AG04450 (cell line): ENCODE results near the gene PNKD. TPM values are rescaled to one million over a fixed set of nuclear protein-coding genes. Genes with fewer than 3 reads are reported as not detected.

Source experiments
- CTCF ChIA-PET: fragments of 300-600, 350-600 bp; formaldehyde crosslinking; extraction: SDS; loops from one replicate; lab custom pipeline; 2022; ENCODE audit warnings: antibody characterized with exemption, inconsistent platforms; lab: Charles Lee
- POLR2A ChIA-PET: fragments of 350-600 bp; formaldehyde crosslinking; extraction: SDS; loops from one replicate; lab custom pipeline; 2021; ENCODE audit warnings: antibody characterized with exemption, inconsistent platforms; lab: Yijun Ruan, JAX
- DNase-seq: peaks from one replicate; pipeline ENCODE4 v3.0.0-alpha.2; 2011; ENCODE audit warnings: low read depth, low spot score
- H3K27ac ChIP-seq: one replicate; pipeline ENCODE4 v1.5.1; 2012; ENCODE audit warnings: low read depth, low read length, control low read depth
- H3K27me3 ChIP-seq: one replicate; pipeline ENCODE4 v1.6.0; 2012; ENCODE audit warnings: low read length; ENCODE audit not compliant: control insufficient read depth, insufficient read depth
- H3K4me3 ChIP-seq: 2 replicates; pipeline ENCODE4 v1.5.1; 2011; ENCODE audit warnings: mild to moderate bottlenecking, low read depth, low read length, control low read depth
- H3K9me3 ChIP-seq: 2 replicates; pipeline ENCODE4 v1.5.1; 2012; ENCODE audit warnings: low read length; ENCODE audit not compliant: control insufficient read depth, insufficient read depth
- polyA plus RNA-seq: library from polyadenylated mRNA; depleted of rRNA; stranded (reverse); fragments of >200 nt; gene quantifications from 2 replicates; pipeline ENCODE4 v1.2.3, GENCODE V29; 2011
- TF ChIP-seq, protein P1 (sequence below): IDR thresholded peaks from 2 replicates; pipeline ENCODE4 v1.5.1; 2011; ENCODE audit warnings: low read depth, low read length, control low read depth, inconsistent platforms

The PNKD gene
- polyA plus RNA-seq, 1 experiment, result 32.1 TPM

DNA sequence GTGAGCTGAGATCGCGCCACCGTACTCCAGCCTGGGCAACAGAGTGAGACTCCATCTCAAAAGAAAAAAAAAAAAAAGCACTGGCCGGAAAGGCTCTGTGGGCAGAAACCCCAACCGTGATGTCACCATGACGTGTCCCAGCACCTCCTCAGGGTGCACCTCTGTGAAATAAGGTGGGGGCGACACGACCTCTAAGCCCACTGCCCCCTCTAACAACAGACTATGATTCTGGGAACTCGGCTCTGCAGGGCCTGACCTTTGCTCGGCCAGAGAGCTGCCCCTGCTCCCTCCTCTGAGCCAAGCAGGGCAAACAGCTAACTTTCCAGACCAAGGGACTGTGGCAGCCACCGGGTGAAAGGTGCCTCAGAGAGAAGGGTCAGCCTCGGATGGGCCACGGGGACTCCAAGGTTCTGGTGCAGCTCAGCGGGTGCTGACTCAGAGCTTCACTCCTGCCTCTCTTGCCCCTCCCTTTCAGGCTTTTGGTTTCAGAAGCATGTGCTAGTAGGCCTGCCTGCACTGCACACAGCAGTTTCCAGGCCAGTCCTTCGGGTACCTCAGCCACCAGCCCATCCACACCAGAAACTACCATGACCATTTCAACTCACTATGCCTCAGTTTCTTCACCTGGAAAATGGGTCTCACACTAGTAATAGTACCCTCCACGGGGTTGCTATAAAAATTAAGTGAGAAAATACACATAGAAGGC is 13.9 kb downstream of the PNKD start:
- Histone ChIP-seq H3K4me3 (no peak overlapping the region), H3K27me3 (no peaks in the 10 kb centered on the region), H3K9me3 (no peaks in the 10 kb centered on the region), H3K27ac (peak overlapping the region; percentile 47)
- TF ChIP-seq, protein P1, sequence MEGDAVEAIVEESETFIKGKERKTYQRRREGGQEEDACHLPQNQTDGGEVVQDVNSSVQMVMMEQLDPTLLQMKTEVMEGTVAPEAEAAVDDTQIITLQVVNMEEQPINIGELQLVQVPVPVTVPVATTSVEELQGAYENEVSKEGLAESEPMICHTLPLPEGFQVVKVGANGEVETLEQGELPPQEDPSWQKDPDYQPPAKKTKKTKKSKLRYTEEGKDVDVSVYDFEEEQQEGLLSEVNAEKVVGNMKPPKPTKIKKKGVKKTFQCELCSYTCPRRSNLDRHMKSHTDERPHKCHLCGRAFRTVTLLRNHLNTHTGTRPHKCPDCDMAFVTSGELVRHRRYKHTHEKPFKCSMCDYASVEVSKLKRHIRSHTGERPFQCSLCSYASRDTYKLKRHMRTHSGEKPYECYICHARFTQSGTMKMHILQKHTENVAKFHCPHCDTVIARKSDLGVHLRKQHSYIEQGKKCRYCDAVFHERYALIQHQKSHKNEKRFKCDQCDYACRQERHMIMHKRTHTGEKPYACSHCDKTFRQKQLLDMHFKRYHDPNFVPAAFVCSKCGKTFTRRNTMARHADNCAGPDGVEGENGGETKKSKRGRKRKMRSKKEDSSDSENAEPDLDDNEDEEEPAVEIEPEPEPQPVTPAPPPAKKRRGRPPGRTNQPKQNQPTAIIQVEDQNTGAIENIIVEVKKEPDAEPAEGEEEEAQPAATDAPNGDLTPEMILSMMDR, result no peak
- ChIA-PET CTCF (interaction anchor here (0.7 to 4.7 kb wide), 4 partner anchors 8 to 72 kb away, joined by 3 to 35 read pairs (median 7); partner anchors contain the start of genes CATIP and PNKD), POLR2A (interaction anchor here (0.9 to 1.0 kb wide), 2 partner anchors 11 to 114 kb away, joined by 3 to 4 read pairs; no protein-coding TSS in a partner anchor)
- peak; percentile 39 for DNase-seq

DNA sequence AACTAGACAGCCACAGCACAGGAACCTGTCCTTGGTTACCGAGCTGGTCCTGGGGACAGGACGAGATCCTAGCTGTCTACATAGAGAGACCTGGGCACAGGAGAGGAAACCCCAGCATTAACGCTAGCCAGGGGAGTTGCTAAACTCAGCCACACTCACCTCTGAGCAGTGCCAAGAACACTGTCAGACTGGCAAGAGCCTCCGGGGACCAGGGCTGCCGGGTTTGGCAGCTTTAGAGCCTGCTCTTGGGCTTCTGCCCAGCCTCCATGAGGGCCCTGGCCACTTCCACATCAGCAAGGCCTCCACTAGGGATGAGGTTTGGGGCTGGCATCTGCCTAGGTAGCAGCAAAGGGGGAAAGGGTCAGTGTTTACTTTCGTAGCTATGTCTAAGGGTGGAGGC is 15.3 kb downstream of the PNKD start:
- POLR2A ChIA-PET, result interaction anchor here (0.5 to 2.5 kb wide), 2 partner anchors 10 to 85 kb away, joined by 3 to 13 read pairs; no protein-coding TSS in a partner anchor
- H3K4me3 ChIP-seq, result peak overlapping the region; percentile 64
- no peak for DNase-seq

DNA sequence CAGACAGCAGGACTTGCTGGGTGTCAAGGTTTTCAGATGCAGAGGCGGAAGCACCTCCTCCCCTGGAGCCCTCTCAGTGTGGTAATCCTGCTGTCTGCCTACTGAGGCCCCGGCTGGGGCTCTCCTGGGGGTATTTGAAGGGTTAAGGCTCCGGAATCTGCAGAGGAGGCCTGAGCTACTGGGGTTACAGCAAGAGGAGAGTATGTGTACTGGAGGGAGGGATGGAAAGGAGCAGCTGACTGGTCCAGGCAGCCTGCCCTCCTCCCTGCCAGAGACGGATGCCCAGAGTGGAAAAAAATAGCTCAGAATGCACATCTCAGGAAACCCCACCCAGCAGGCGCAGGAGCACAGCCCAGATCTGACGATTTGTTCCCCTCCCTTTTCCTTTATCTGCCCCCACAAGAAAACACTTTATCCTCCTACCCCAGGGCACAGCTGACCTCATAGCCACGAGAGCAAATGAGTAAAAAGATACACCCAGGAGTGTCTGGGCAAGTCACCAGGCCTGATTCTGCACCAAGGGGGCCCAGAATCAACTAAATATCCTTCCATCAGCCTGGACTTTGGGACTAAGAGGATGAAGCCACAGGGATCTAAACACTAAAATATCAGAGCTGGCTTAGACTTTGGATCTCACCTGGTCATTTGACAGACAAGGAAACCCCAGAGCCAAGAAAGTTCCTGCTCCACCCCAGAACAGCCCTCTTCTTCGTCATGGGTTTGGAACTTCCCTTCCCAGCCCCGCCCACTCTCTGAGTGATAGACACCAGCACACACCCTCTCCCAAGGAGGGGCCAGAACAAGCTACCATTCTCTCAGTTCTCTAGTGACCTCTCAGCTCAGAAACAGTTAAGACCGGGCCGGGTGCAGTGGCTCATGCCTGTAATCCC is 16.5 kb downstream of the PNKD start:
- H3K27me3 ChIP-seq, result no peaks in the 10 kb centered on the region
- POLR2A ChIA-PET, result interaction anchor here (0.7 to 2.5 kb wide), 10 partner anchors 9 to 155 kb away, joined by 3 to 17 read pairs (median 6); partner anchors contain the start of genes AAMP, CATIP, CTDSP1 and PNKD
- TF ChIP-seq, protein P1, result no peak
- peak overlapping the region; percentile 100 for H3K27ac ChIP-seq
- CTCF ChIA-PET, result interaction anchor here (2.0 to 3.1 kb wide), 3 partner anchors 14 to 109 kb away, joined by 14 to 24 read pairs (median 16); no protein-coding TSS in a partner anchor
- peak; percentile 84 for DNase-seq
- peak overlapping the region; percentile 64 for H3K4me3 ChIP-seq
- H3K9me3 ChIP-seq, result no peaks in the 10 kb centered on the region

More for the DNA sequence above, 15.3 kb downstream of the PNKD start:
- H3K9me3 ChIP-seq, result no peaks in the 10 kb centered on the region
- TF ChIP-seq, protein P1, result no peak
- no peaks in the 10 kb centered on the region for H3K27me3 ChIP-seq
- H3K27ac ChIP-seq, result peak overlapping the region; percentile 100
- CTCF ChIA-PET, result interaction anchor here (2.0 to 4.7 kb wide), 4 partner anchors 10 to 110 kb away, joined by 9 to 35 read pairs (median 15); partner anchors contain the start of gene PNKD

DNA sequence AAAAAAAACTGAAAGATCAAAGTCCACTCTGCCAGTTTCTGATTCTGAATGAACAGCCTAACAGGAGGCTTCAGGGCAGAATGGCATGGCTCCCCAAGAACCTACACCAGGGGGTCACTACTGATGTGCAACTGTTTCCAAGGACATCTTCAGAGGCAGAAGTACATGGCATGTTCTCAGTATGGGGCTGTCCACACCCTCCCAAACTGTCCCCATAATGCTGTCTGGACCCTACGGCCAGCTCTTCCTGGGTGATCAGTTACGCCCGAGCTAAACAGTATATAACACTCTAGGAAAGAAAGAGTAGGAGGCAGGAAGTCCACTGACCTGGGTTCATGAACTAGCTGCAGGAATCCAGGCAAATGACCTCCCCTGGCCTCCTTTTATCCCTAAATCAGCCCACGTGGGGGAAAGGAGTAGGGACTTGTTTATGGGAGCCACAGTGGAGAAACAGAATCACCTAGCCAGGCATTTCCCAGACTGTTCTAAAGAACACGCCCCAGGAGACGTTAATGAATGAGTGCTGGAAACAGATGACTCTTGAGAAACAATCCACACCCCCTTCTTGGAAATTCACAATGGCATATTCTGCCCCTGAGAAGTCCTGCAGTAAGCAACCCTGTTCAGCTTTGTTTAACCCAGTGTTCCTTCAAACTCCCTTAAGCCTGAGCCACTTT is 19.5 kb downstream of the PNKD start:
- DNase-seq, result no peak
- ChIA-PET POLR2A (no interaction called here), CTCF (interaction anchor here (1.8 to 5.6 kb wide), 4 partner anchors 12 to 177 kb away, joined by 7 to 64 read pairs (median 24); partner anchors contain the start of genes AAMP and PNKD)
- peak overlapping the region; percentile 11 for H3K27ac ChIP-seq
- H3K9me3 ChIP-seq, result no peaks in the 10 kb centered on the region
- TF ChIP-seq, protein P1, result no peak
- no peaks in the 10 kb centered on the region for H3K27me3 ChIP-seq
- H3K4me3 ChIP-seq, result peak overlapping the region; percentile 34; the same call in 1 of the 2 replicates
